Retinal pigment epithelial cell (primary cell): ENCODE measurements around the gene CADM1.

Experiments used
- DNase-seq: peaks from one replicate; pipeline ENCODE4 v3.0.0-alpha.2; 2010; ENCODE audit warnings: low read depth
- H3K4me3 ChIP-seq: 2 replicates; pipeline ENCODE4 v1.5.1; 2011; ENCODE audit warnings: mild to moderate bottlenecking, low read length, control low read depth, moderate library complexity
- CTCF ChIP-seq: conservative IDR thresholded peaks from 2 replicates; pipeline ENCODE4 v1.5.1; 2011; ENCODE audit warnings: low read depth, low read length, control low read depth, inconsistent platforms

Gene CADM1

DNA sequence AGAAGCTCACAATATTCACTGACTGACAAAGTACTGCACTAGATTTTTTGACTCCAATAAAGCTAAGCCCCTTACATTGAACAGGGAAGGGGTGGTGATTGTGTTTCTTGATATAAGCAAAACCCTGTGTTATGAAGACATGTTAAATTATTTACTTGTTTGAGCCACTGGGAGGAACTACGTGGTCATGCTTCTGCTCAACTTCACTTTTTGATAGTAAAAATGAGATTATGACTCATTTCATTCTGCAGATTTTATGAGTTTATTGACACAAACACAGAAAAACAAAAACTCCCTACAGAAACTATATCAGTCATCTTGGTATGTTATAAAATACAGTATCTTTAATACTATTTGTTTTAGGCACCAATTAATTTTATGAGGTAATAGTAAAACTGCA, 124.7 kb downstream of the CADM1 start:
- no peak for DNase-seq
- no peak overlapping the region for H3K4me3 ChIP-seq
- no peak for TF ChIP-seq CTCF

DNA sequence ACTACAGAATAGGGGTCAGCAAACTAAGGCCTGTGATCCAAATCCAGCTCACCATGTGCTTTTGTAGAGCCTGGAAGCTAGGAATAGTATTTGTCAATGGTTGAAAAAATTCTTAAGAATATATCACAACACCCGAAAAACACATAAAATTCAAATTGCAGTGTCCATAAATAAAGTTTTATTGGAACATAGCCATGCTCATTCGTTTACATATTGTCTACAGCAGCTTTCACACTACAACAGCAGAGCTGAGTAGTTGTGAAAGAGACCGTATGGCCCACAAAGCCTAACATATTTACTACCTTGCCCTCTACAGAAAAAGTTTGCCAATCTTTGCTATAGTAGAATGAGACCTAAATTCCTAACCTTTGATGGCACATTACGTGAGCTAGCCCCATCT, 125.7 kb downstream of the CADM1 start:
- TF ChIP-seq CTCF = no peak
- no peak for DNase-seq
- no peak overlapping the region for H3K4me3 ChIP-seq

GRCh38 chr11:115377882-115378296, 126.3 kb downstream of the CADM1 start:
- TF ChIP-seq CTCF = no peak
- DNase-seq = no peak
- H3K4me3 ChIP-seq = no peak overlapping the region

GRCh38 chr11:115368616-115369015, 135.6 kb downstream of the CADM1 start:
- H3K4me3 ChIP-seq = no peak overlapping the region
- no peak for DNase-seq
- no peak for TF ChIP-seq CTCF

GRCh38 chr11:115366826-115367225, 137.4 kb downstream of the CADM1 start:
- H3K4me3 ChIP-seq = no peak overlapping the region
- DNase-seq = no peak
- no peak for TF ChIP-seq CTCF

- TF ChIP-seq CTCF = no peak
- H3K4me3 ChIP-seq = no peak overlapping the region
- DNase-seq = no peak
Measured at GRCh38 chr11:115365907-115366306, 138.3 kb downstream of the CADM1 start.

- no peak overlapping the region for H3K4me3 ChIP-seq
- DNase-seq = no peak
- TF ChIP-seq CTCF = no peak
Measured at GRCh38 chr11:115364896-115365295, 139.3 kb downstream of the CADM1 start.
